ENCODE data around the gene RGCC.

- no peak for TF ChIP-seq CTCF (IDR thresholded peaks at IDR 0.05)
- TF ChIP-seq POLR2A (IDR thresholded peaks at IDR 0.05): no peak
Measured at GRCh38 chr13:41458187-41458760, 924 bp downstream of the RGCC start.

Measured in uterus (tissue), 2 donors.